HG02798 (cell line): ENCODE data around the gene PGLYRP4.

Experiments used
- ATAC-seq: cut with Tn5 transposase; IDR thresholded peaks from one replicate; pipeline ENCODE4 v1.9.1; 2021; ENCODE audit warnings: mild to moderate bottlenecking; ENCODE audit not compliant: unreplicated experiment, poor library complexity

Gene PGLYRP4

DNA sequence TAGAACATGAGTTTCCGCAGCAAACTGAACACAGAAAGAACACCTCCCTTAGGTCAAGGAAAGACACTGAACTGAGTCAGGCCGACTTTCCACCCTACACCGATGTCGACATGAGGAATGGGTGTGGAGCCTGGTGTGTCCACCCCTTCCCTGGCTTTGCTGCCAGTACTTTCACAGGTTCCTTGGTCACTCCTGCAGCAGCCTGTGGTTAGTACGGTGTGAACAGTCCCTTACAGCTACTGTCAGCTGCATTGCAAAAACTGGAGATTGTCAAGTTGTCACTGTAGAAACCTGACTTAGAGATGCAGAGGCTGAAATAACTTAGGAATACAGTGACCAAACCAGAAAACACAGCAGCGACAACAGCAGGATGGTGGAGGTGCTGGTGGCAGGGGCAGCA, 43.0 kb downstream of the PGLYRP4 start:
- ATAC-seq = no peak

- no peak for ATAC-seq
These were observed 46.3 kb downstream of the PGLYRP4 start for GRCh38 chr1:153302308-153302707.

DNA sequence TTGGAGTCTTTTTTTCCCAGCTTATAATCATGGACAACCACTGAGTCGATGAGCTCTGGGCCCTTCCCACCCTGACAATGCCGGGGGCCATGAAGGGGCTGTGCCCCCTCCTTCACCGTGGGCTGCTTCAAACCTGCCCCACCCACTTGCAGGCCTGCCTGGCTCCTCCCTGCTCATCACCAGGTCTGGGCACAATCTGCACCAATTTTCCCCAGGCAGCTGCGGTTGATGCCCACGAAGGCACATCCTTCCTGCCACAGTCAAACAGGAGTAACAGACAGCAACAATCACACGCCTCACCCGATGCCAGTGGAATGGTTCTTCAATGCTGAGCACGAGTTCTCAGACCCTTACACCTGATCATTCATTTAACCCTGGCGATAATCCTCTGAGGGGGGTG, 54.8 kb downstream of the PGLYRP4 start:
- ATAC-seq = no peak

DNA sequence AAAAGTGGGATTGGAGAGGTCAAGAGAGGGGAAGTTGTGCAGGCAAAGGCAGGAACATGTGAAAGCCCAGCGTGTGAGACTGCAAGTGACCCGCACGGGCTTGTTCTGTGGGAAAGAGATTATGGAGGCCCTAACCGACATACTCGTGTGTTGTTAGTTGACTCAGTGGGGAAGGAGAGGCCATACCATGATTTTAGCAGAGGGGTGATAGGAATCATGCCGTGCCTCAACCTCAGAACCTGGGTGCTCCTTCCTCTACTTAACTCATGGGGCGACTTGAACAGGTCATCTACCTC, 55.2 kb downstream of the PGLYRP4 start:
- no peak for ATAC-seq

GRCh38 chr1:153292740-153293479, 55.7 kb downstream of the PGLYRP4 start:
- no peak for ATAC-seq

DNA sequence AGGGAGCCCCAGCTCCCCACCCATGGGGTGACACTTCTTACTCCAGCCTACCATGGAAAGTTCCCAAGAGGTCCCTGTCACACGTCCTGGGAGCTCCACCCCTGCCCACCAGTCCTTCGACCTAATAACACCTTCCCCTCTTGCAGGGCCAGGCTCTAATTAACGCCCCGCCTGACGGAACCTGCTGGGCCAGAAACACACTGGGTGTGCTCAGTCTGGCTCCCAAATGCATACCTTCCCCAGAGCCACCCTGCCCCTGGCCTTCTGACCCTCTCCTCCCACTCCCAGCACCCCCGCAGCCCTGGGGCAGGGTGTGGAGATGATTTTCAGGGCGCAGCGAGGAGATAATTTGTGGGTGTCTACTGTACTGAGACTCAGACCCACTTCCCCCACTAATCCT, 56.5 kb downstream of the PGLYRP4 start:
- ATAC-seq = no peak

GRCh38 chr1:153291514-153291913, 57.1 kb downstream of the PGLYRP4 start:
- peak; percentile 53 for ATAC-seq

GRCh38 chr1:153288634-153289275, 59.9 kb downstream of the PGLYRP4 start:
- no peak for ATAC-seq
